Glutamatergic neuron (in vitro differentiated cells): ENCODE measurements around the gene DPYSL4. TPM values are rescaled to one million over a fixed set of nuclear protein-coding genes. Genes with fewer than 3 reads are reported as not detected.

Experiments used
- DNase-seq: peaks from one replicate; pipeline ENCODE4 v3.0.0; 2022
- H3K27ac Mint-ChIP-seq: one replicate; pipeline ENCODE4 v1.8.0; 2020; ENCODE audit warnings: mild to moderate bottlenecking, mixed read lengths, inconsistent platforms; ENCODE audit not compliant: unreplicated experiment
- H3K27me3 Mint-ChIP-seq: one replicate; pipeline ENCODE4 v1.8.0; 2020; ENCODE audit warnings: mild to moderate bottlenecking, moderate library complexity, mixed read lengths, inconsistent platforms; ENCODE audit not compliant: unreplicated experiment
- H3K36me3 Mint-ChIP-seq: one replicate; pipeline ENCODE4 v1.8.0; 2020; ENCODE audit warnings: mild to moderate bottlenecking, mixed read lengths, inconsistent platforms; ENCODE audit not compliant: unreplicated experiment
- H3K4me1 Mint-ChIP-seq: one replicate; pipeline ENCODE4 v1.8.0; 2020; ENCODE audit warnings: mild to moderate bottlenecking, low read depth, mixed read lengths, inconsistent platforms; ENCODE audit not compliant: unreplicated experiment
- H3K4me3 Mint-ChIP-seq: one replicate; pipeline ENCODE4 v1.8.0; 2020; ENCODE audit warnings: mild to moderate bottlenecking, mixed read lengths, inconsistent platforms; ENCODE audit not compliant: unreplicated experiment
- H3K9me3 Mint-ChIP-seq: one replicate; pipeline ENCODE4 v1.8.0; 2020; ENCODE audit warnings: mild to moderate bottlenecking, moderate library complexity, mixed read lengths, inconsistent platforms; ENCODE audit not compliant: unreplicated experiment
- CTCF ChIP-seq: fragments of 200-600 bp; sonication (generic); IDR thresholded peaks from one replicate; pipeline ENCODE4 v1.5.0; 2021; ENCODE audit not compliant: partially characterized antibody, unreplicated experiment
- total RNA-seq: library from RNA; stranded (reverse); fragmentation: NEBNext Ultra II Directional; extraction: Animal tissue kit (Norgen Biotek cat#: 25700); gene quantifications from one replicate; pipeline ENCODE4 v1.2.1, GENCODE V29; 2021; ENCODE audit not compliant: unreplicated experiment

Gene DPYSL4
- total RNA-seq, 1 donor from 2014 or later, result 402 TPM

DNA sequence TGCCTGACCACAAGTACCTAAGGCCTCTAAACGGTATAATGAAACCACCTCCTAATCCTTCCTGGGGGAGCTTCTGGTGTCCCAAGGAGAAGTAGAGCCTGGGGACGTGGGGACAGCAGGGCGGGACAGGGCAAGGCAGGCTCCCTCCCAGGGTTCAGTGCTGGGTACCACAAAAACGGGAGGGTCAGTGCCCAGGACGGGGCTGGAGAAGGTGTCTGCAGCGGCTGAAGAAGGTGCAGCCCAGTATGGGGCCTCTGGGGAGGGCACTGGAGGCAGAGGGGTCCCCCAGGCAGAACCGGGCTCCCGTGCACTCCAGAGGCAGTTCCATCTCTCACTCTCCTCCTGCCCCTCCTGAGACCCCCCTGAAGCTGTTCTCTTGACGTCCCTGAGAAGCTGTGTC lies 46.2 kb downstream of the DPYSL4 start:
- Mint-ChIP-seq H3K4me3 (no peak overlapping the region), H3K27ac (peak overlapping the region; percentile 22), H3K36me3 (no peaks in the 10 kb centered on the region), H3K27me3 (peaks cover 14% of the 10 kb centered on the region), H3K9me3 (peaks cover 13% of the 10 kb centered on the region), H3K4me1 (peaks cover 15% of the 10 kb centered on the region)
- DNase-seq, result no peak
- no peak for TF ChIP-seq CTCF

- H3K4me1 Mint-ChIP-seq, result peaks cover 22% of the 10 kb centered on the region
- peak overlapping the region; percentile 48 for H3K27ac Mint-ChIP-seq
- peaks cover 20% of the 10 kb centered on the region for H3K27me3 Mint-ChIP-seq
- DNase-seq, result peak; percentile 71
- H3K9me3 Mint-ChIP-seq, result peaks cover 18% of the 10 kb centered on the region
- no peak for TF ChIP-seq CTCF
- no peak overlapping the region for H3K4me3 Mint-ChIP-seq
- no peaks in the 10 kb centered on the region for H3K36me3 Mint-ChIP-seq
Observed at GRCh38 chr10:132233501-132234085, 46.8 kb downstream of the DPYSL4 start.

DNA sequence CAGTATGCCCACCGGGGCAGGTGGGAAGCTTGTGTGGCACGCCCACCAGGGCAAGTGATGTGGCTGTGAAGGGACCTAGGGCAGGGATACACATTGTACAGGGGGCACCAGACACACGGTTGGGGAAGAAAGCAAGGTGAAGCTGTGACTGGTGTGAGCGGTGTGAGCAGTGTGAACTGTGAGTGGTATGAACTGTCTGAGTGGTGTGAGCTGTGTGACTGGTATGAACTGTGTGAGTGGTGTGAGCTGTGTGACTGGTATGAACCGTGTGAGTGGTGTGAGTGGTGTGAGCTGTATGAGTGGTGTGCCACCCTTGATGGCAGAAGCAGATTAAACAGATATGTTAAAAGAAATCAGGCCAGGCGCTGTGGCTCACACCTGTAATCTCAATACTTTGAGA lies 48.1 kb downstream of the DPYSL4 start:
- H3K4me1 Mint-ChIP-seq, result peaks cover 25% of the 10 kb centered on the region
- peaks cover 19% of the 10 kb centered on the region for H3K27me3 Mint-ChIP-seq
- H3K9me3 Mint-ChIP-seq, result peaks cover 14% of the 10 kb centered on the region
- TF ChIP-seq CTCF, result no peak
- no peaks in the 10 kb centered on the region for H3K36me3 Mint-ChIP-seq
- DNase-seq, result no peak
- no peak overlapping the region for H3K4me3 Mint-ChIP-seq
- no peak overlapping the region for H3K27ac Mint-ChIP-seq

- Mint-ChIP-seq H3K36me3 (no peaks in the 10 kb centered on the region), H3K4me3 (no peak overlapping the region)
- TF ChIP-seq CTCF, result no peak
Observed at GRCh38 chr10:132236161-132236560, 49.4 kb downstream of the DPYSL4 start.

DNA sequence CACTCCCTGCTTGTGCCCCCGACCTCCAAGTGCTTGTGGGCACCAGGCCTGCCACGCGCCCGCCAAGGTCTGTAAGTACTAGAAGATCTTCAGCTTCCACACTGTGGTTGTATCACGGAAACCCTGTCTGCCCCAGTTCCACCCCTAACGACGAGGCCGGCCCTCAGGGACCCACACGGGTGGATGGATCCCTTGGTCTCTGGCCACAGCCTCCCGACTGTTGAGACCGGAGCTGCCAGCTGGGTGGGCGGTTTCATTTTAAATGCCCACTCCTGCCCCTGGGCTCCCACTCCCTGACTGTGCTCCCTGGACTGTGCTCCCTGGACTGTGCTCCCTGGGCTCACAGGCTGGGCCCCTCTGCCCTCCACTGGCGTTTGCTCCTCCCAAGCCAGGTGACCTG lies 50.1 kb downstream of the DPYSL4 start:
- H3K27ac Mint-ChIP-seq, result no peak overlapping the region
- no peak for TF ChIP-seq CTCF
- H3K9me3 Mint-ChIP-seq, result peaks cover 15% of the 10 kb centered on the region
- no peaks in the 10 kb centered on the region for H3K36me3 Mint-ChIP-seq
- peaks cover 16% of the 10 kb centered on the region for H3K27me3 Mint-ChIP-seq
- DNase-seq, result no peak
- H3K4me3 Mint-ChIP-seq, result peak overlapping the region; percentile 52
- H3K4me1 Mint-ChIP-seq, result peaks cover 27% of the 10 kb centered on the region

More at GRCh38 chr10:132236161-132236560, 49.4 kb downstream of the DPYSL4 start:
- H3K27me3 Mint-ChIP-seq, result peaks cover 19% of the 10 kb centered on the region
- no peak for DNase-seq
- peaks cover 25% of the 10 kb centered on the region for H3K4me1 Mint-ChIP-seq
- peaks cover 14% of the 10 kb centered on the region for H3K9me3 Mint-ChIP-seq
- H3K27ac Mint-ChIP-seq, result no peak overlapping the region
